ENCODE data around the gene SH2D4B. TPM values are rescaled to one million over a fixed set of nuclear protein-coding genes. Genes with fewer than 3 reads are reported as not detected.

The SH2D4B gene
- total RNA-seq, 1 experiment from 2014 or later, result 0.10 TPM

- Histone ChIP-seq H3K36me3 (ENCODE audit: control insufficient read depth, insufficient read depth, low read length) (no peaks in the 10 kb centered on the region), H3K4me3 (ENCODE audit: low read depth in 2 of 2, low read length in 2 of 2) (no peak overlapping the region), H3K9me3 (ENCODE audit: control insufficient read depth, insufficient read depth, low read depth, low read length) (no peaks in the 10 kb centered on the region), H3K27me3 (ENCODE audit: control insufficient read depth, insufficient read depth, low read length) (no peaks in the 10 kb centered on the region), H3K4me1 (ENCODE audit: control insufficient read depth, insufficient read depth, low read length) (peaks cover 14% of the 10 kb centered on the region), H3K27ac (ENCODE audit: low read length) (no peak overlapping the region)
- no peak for DNase-seq (ENCODE audit: low read depth, low spot score)
- no TSS peak for BruUV-seq (replicated peaks)
- in situ Hi-C loops (cut with HindIII; ENCODE audit: low pct_unique_long_range_greater_than_20kb, low sequenced_read_pairs), result no loop called here
- ChIA-PET POLR2A (interaction anchor here (0.6 kb wide), 1 partner anchor 48 kb away, joined by 4 read pairs; no protein-coding TSS in a partner anchor), CTCF (interaction anchor here (1.2 kb wide), 1 partner anchor 59 kb away, joined by 6 read pairs; no protein-coding TSS in a partner anchor)
- intact Hi-C loops (cut with micrococcal nuclease; ENCODE audit: unreplicated experiment), result loop anchor here (1.0 kb wide), 1 partner anchor 59 kb away; no protein-coding TSS in a partner anchor
- ATAC-seq, result no peak
- TF ChIP-seq SIN3A (IDR thresholded peaks at IDR 0.05; ENCODE audit: borderline replicate concordance, insufficient read depth, low read depth, low read length) (no peak), CTCF (IDR thresholded peaks at IDR 0.05) (no peak), TCF7L2 (IDR thresholded peaks at IDR 0.05; ENCODE audit: low read depth, low read length) (no peak), REST (IDR thresholded peaks at IDR 0.05; ENCODE audit: insufficient read depth in 1 of 2, low read depth in 2 of 2, low read length in 1 of 2) (no peak), POLR2AphosphoS5 (IDR thresholded peaks at IDR 0.05; ENCODE audit: low read depth, low read length) (no peak)
Observed at GRCh38 chr10:80503584-80504157, 34.0 kb upstream of the SH2D4B start.

GRCh38 chr10:80504158-80504811 is 33.4 kb upstream of the SH2D4B start:
- Histone ChIP-seq H3K4me1 (ENCODE audit: control insufficient read depth, insufficient read depth, low read length) (peaks cover 8% of the 10 kb centered on the region), H3K4me3 (ENCODE audit: low read depth in 2 of 2, low read length in 2 of 2) (no peak overlapping the region), H3K27ac (ENCODE audit: low read length) (no peak overlapping the region), H3K36me3 (ENCODE audit: control insufficient read depth, insufficient read depth, low read length) (no peaks in the 10 kb centered on the region), H3K27me3 (ENCODE audit: control insufficient read depth, insufficient read depth, low read length) (no peaks in the 10 kb centered on the region), H3K9me3 (ENCODE audit: control insufficient read depth, insufficient read depth, low read depth, low read length) (no peaks in the 10 kb centered on the region)
- no TSS peak for BruUV-seq (replicated peaks)
- no peak for TF ChIP-seq POLR2AphosphoS5 (IDR thresholded peaks at IDR 0.05; ENCODE audit: low read depth, low read length)
- no peak for TF ChIP-seq CTCF (IDR thresholded peaks at IDR 0.05)
- no peak for TF ChIP-seq TCF7L2 (IDR thresholded peaks at IDR 0.05; ENCODE audit: low read depth, low read length)
- no peak for TF ChIP-seq SIN3A (IDR thresholded peaks at IDR 0.05; ENCODE audit: borderline replicate concordance, insufficient read depth, low read depth, low read length)
- TF ChIP-seq REST (IDR thresholded peaks at IDR 0.05; ENCODE audit: insufficient read depth in 1 of 2, low read depth in 2 of 2, low read length in 1 of 2), result no peak
- intact Hi-C loops (cut with micrococcal nuclease; ENCODE audit: unreplicated experiment), result loop anchor here (1.0 kb wide), 1 partner anchor 60 kb away; no protein-coding TSS in a partner anchor
- in situ Hi-C loops (cut with HindIII; ENCODE audit: low pct_unique_long_range_greater_than_20kb, low sequenced_read_pairs), result no loop called here
- ATAC-seq (0 out of 2 replicates have a peak, but pooled peaks have one; percentile 40), DNase-seq (ENCODE audit: low read depth, low spot score) (no peak)
- ChIA-PET CTCF (interaction anchor here (0.6 to 2.4 kb wide), 4 partner anchors 7 to 162 kb away, joined by 4 to 40 read pairs (median 6); no protein-coding TSS in a partner anchor), POLR2A (interaction anchor here (0.6 kb wide), 1 partner anchor 48 kb away, joined by 4 read pairs; no protein-coding TSS in a partner anchor)
